LNCAP (cell line): ENCODE results near the gene PELI2.
A peak's percentile ranks its signal among the peaks of the same experiment; 100 is the strongest.

Source experiments
- TF ChIP-seq, protein P1 (sequence below): fragments of 450-650 bp; IDR thresholded peaks from 2 replicates; pipeline ENCODE4 v1.5.1; 2017; ENCODE audit warnings: mild to moderate bottlenecking

Gene PELI2

DNA sequence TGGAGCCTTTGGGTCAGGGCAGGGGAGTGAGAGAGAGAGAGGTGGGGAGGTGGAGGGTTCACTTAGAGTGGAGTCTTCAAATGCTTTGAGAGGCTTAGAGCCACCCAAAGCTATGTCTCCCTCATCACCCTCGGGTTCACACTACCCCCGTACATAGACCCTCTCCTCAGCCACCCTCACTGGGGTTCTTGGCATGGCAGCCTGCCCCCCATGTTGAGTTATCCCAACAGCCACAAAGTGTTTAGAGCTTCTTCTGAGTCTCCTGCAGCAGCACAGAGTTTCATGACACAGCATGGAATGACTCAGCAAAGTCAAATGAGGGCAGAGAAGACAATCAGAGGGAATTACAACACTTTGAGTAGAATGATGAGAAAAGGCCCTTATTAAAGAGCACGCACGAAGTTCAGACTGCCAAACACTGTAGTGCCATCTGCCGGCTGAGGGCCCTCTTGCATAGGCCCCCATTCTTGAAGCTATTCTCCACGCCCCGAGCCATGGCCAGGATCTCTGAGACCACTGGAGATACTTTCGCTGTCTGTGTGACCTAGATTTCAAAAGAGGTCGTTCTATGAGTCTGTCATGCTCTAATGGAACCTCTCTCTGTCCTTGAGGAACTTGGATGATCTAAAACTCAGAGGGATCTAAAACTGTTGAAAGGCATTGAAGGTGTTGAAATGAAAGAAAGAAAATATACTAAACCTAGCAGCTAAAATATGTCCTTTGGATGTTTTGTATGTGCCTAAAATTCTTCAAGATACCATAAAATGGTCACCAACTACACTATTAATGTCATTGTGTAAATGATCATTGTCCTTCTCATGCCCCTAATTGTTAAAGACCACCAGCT, 221.9 kb downstream of the PELI2 start:
- TF ChIP-seq, protein P1, sequence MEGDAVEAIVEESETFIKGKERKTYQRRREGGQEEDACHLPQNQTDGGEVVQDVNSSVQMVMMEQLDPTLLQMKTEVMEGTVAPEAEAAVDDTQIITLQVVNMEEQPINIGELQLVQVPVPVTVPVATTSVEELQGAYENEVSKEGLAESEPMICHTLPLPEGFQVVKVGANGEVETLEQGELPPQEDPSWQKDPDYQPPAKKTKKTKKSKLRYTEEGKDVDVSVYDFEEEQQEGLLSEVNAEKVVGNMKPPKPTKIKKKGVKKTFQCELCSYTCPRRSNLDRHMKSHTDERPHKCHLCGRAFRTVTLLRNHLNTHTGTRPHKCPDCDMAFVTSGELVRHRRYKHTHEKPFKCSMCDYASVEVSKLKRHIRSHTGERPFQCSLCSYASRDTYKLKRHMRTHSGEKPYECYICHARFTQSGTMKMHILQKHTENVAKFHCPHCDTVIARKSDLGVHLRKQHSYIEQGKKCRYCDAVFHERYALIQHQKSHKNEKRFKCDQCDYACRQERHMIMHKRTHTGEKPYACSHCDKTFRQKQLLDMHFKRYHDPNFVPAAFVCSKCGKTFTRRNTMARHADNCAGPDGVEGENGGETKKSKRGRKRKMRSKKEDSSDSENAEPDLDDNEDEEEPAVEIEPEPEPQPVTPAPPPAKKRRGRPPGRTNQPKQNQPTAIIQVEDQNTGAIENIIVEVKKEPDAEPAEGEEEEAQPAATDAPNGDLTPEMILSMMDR, result peak; percentile 91

DNA sequence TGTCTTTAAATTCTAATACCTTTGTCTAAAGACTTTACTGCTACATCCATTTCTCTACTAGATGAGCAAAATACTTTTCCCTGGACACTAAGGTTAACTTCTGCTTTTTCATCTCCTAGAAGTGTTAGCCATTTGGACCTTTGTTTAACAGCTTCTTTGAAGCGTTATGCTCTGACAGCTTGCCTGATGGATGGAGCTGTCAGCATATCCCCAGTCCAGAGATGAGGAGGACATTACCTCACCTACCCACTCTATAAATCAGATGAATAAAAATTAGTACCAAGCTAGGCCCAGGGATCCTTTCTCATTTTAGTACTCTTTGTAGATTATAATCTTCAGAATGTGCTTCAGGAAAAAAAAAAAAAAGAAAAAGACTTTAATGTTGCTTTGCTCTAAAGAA, 222.7 kb downstream of the PELI2 start:
- TF ChIP-seq, protein P1, result no peak

DNA sequence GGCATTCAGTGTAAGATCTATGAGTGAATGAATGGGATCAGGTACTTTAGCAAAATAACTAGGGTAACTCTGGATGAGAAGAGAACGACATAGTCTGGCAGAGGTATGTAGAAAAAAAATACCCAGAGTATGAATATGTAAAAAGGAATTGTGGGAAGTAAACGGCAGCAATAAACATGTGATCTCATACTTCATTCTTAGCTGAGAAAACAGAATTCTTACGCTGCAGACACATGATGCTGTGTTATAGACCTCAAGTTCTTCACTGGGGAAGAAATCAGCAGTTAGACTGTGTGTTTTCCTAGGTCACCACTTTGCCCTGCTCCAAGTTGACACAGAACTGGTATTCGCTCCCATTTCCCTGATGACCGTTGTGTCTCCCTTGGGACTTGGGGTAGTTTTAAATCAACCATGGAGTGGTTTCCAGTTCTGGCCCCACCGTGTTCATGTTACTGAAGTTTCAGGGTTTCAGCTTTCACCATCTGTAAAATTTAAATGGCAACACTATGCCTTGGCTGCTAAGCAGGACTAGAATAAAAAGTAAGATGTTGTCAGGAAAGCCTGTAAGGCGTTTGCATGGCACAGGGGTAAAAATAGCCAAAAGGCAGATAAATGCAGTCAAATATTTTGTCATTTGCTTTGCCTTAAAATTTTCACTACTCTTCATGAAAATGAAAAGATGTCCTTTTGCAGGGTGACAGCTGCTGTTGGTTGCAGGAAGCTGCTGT, 223.7 kb downstream of the PELI2 start:
- TF ChIP-seq, protein P1, result no peak

DNA sequence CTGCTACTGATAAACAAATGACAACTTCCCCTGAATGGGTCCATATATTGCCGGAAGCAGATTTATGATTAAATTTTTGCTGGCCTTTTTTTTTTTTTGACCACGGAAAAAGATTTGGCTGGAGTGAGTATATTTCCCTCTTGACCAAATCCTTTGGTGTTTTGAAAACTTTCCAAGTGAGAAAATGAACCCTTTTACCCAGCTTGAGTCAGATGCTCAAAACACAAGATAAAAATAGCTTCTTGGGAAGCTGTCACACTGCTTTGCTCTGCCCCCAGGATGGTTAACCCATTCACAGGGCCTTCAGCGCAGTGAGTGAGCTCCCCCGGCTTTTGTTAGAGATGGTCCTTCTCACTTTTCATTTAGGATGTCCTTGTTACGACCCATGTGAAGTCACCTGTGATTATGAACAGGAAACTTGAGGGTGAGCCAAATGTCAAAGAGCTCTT, 224.3 kb downstream of the PELI2 start:
- TF ChIP-seq, protein P1, result no peak

DNA sequence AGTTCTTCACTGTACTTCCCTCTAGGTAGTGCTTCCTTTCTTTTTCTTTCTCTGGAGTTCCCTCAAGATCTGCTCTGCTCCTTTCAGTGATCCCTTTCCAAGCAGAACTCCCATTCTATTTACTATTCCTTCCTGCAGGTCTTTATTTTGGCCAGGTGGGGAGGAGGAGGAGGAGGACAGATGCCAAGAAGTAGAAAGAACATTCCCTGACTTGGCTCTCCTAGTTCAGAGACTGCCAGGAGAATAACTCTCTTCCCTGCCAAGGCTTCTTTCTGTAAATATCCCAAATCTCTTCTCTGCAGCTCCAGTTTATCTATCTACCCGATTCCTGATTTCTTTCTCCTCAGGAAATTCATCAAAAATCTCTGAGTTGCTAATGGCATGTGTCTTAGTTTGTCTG, 231.7 kb downstream of the PELI2 start:
- TF ChIP-seq, protein P1, result no peak
